Suprapubic skin (tissue), 4 donors: ENCODE results near the gene NAT8L.

Source experiments
- POLR2A ChIP-seq, 2 donors: fragments of 450-650 bp; IDR thresholded peaks; one replicate each; pipeline ENCODE4 v1.6.1; 2017; ENCODE audit warnings: antibody characterized with exemption in 2 of 2, mild to moderate bottlenecking in 2 of 2, moderate library complexity in 2 of 2
- POLR2AphosphoS5 ChIP-seq, 3 donors: sonication (generic); formaldehyde crosslinking; IDR thresholded peaks; one replicate each; pipeline ENCODE4 v1.6.1; 2017; ENCODE audit warnings: antibody characterized with exemption in 3 of 3
- TF ChIP-seq, protein P1 (sequence below), 2 donors: fragments of 200-600 bp in 1 of 2; fragments of 450-650 bp in 1 of 2; sonication (generic) in 1 of 2; IDR thresholded peaks; one replicate each; pipeline ENCODE4 v1.5.1; 2016 to 2019; ENCODE audit warnings: antibody characterized with exemption in 2 of 2, mild to moderate bottlenecking in 1 of 2, moderate library complexity in 1 of 2

DNA sequence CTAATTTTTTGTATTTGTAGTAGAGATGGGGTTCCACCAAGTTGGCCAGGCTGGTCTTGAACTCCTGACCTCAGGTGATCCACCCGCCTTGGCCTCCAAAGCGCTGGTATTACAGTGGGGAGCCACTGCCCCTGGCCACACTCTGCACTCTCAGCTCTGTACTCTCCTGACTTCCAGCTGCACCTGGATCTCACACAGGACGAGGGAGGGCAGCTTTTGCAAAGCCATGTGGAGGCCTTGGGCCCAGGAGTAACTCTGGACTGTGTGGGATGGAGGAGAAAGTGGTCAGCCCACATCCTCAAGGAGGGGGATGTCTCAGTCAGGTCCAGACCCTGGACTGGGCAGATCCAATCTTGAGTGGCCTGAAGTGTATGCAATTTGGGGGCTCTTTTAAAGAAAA, 23.0 kb downstream of the NAT8L start:
- TF ChIP-seq, protein P1, sequence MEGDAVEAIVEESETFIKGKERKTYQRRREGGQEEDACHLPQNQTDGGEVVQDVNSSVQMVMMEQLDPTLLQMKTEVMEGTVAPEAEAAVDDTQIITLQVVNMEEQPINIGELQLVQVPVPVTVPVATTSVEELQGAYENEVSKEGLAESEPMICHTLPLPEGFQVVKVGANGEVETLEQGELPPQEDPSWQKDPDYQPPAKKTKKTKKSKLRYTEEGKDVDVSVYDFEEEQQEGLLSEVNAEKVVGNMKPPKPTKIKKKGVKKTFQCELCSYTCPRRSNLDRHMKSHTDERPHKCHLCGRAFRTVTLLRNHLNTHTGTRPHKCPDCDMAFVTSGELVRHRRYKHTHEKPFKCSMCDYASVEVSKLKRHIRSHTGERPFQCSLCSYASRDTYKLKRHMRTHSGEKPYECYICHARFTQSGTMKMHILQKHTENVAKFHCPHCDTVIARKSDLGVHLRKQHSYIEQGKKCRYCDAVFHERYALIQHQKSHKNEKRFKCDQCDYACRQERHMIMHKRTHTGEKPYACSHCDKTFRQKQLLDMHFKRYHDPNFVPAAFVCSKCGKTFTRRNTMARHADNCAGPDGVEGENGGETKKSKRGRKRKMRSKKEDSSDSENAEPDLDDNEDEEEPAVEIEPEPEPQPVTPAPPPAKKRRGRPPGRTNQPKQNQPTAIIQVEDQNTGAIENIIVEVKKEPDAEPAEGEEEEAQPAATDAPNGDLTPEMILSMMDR (IDR thresholded peaks at IDR 0.05), result no peak
- TF ChIP-seq POLR2AphosphoS5 (IDR thresholded peaks at IDR 0.05) (no peak), POLR2A (IDR thresholded peaks at IDR 0.05) (no peak)
